Esophagus muscularis mucosa (tissue), 4 donors: ENCODE results near the gene GNAS-AS1. TPM values are rescaled to one million over a fixed set of nuclear protein-coding genes. Genes with fewer than 3 reads are reported as not detected.

ENCODE experiments used
- DNase-seq: peaks from one replicate; pipeline ENCODE4 v3.0.0-alpha.2; 2017; ENCODE audit errors: extremely low spot score
- H3K27ac ChIP-seq, 4 donors: fragments of 200-600 bp; sonication (generic); replicated peaks in 1 of 4; 1 replicate in 3 of 4; 2 replicates in 1 of 4; pipeline ENCODE4 v1.5.1; 2016 to 2019; ENCODE audit warnings: mild to moderate bottlenecking in 1 of 4
- H3K27me3 ChIP-seq, 4 donors: fragments of 200-600 bp; sonication (generic); one replicate each; pipeline versions ENCODE4 v1.5.1 to v1.6.0; 2016 to 2019
- H3K36me3 ChIP-seq, 4 donors: fragments of 200-600 bp; sonication (generic); one replicate each; pipeline ENCODE4 v1.5.1; 2016 to 2019
- H3K4me1 ChIP-seq, 4 donors: fragments of 200-600 bp; sonication (generic); one replicate each; pipeline ENCODE4 v1.5.1; 2016 to 2019
- H3K4me3 ChIP-seq, 4 donors: fragments of 200-600 bp; sonication (generic); 1 replicate in 2 of 4; 2 replicates in 2 of 4; pipeline ENCODE4 v1.5.1; 2016 to 2019; ENCODE audit warnings: mild to moderate bottlenecking in 4 of 4, moderate library complexity in 1 of 4
- H3K9me3 ChIP-seq, 4 donors: fragments of 200-600 bp; sonication (generic); 1 replicate in 3 of 4; 2 replicates in 1 of 4; pipeline ENCODE4 v1.5.1; 2016 to 2019
- CTCF ChIP-seq, 3 experiments: fragments of 200-600 bp in 2 of 3; fragments of 450-650 bp in 1 of 3; sonication (generic) in 2 of 3; IDR thresholded peaks; one replicate each; pipeline ENCODE4 v1.5.1; 2017 to 2019; ENCODE audit warnings: antibody characterized with exemption in 3 of 3, mild to moderate bottlenecking in 2 of 3, moderate library complexity in 1 of 3
- EP300 ChIP-seq: sonication (generic); formaldehyde crosslinking; IDR thresholded peaks from one replicate; pipeline ENCODE4 v1.6.1; 2017; ENCODE audit warnings: antibody characterized with exemption
- POLR2A ChIP-seq: fragments of 450-650 bp; IDR thresholded peaks from one replicate; pipeline ENCODE4 v1.6.1; 2017; ENCODE audit warnings: antibody characterized with exemption, moderate library complexity, mild to moderate bottlenecking, low read depth
- POLR2AphosphoS5 ChIP-seq, 2 donors: sonication (generic); formaldehyde crosslinking; IDR thresholded peaks; one replicate each; pipeline ENCODE4 v1.6.1; 2017; ENCODE audit warnings: antibody characterized with exemption in 2 of 2
- WGBS: methylation state at CpG from one replicate; pipeline ENCODE4 v1.1.5; 2018; 5-methylcytosine and 5-hydroxymethylcytosine counted together
- intact Hi-C: fragments of 100-400 bp; cut with DNase I; formaldehyde crosslinking; loops from one replicate; pipeline ENCODE4 v1.15.1; 2023
- total RNA-seq, 4 donors: library from RNA; depleted of rRNA; stranded (reverse); fragments of >200 nt; gene quantifications; one replicate each; pipeline versions ENCODE4 v1.1.0 to v1.2.1, GENCODE V29; 2016

Gene GNAS-AS1
- total RNA-seq, 4 donors from 2014 or later, result 0.13 to 0.42 (median 0.23) TPM; not detected in 1

- H3K27ac ChIP-seq, result no peak overlapping the region
- no peak overlapping the region for H3K4me3 ChIP-seq
- TF ChIP-seq EP300, result no peak
- H3K27me3 ChIP-seq, result no peaks in the 10 kb centered on the region
- DNase-seq, result no peak
- WGBS, result 96% methylated on average over 1 of the region's 1 CpG
- intact Hi-C loops, result no loop called here
- no peaks in the 10 kb centered on the region for H3K36me3 ChIP-seq
- H3K9me3 ChIP-seq, result no peaks in the 10 kb centered on the region
- no peaks in the 10 kb centered on the region for H3K4me1 ChIP-seq
These were observed 29.7 kb upstream of the GNAS-AS1 start for GRCh38 chr20:58880441-58880840.

GRCh38 chr20:58878399-58878798 is 27.7 kb upstream of the GNAS-AS1 start:
- intact Hi-C loops, result no loop called here
- Histone ChIP-seq H3K4me3 (no peak overlapping the region), H3K36me3 (no peaks in the 10 kb centered on the region), H3K27me3 (no peaks in the 10 kb centered on the region), H3K27ac (no peak overlapping the region), H3K9me3 (no peaks in the 10 kb centered on the region), H3K4me1 (no peaks in the 10 kb centered on the region)
- whole genome bisulfite sequencing, result 98% methylated on average over 4 of the region's 4 CpGs
- TF ChIP-seq CTCF (IDR thresholded peaks at IDR 0.05) (no peak), EP300 (no peak), POLR2A (no peak), POLR2AphosphoS5 (IDR thresholded peaks at IDR 0.05) (no peak)
- no peak for DNase-seq

- intact Hi-C loops, result no loop called here
- no peak overlapping the region for H3K4me3 ChIP-seq
- 81% methylated on average over 4 of the region's 4 CpGs for WGBS
- H3K27ac ChIP-seq, result no peak overlapping the region
- no peak for DNase-seq
- no peaks in the 10 kb centered on the region for H3K4me1 ChIP-seq
- no peak for TF ChIP-seq POLR2AphosphoS5 (IDR thresholded peaks at IDR 0.05)
- TF ChIP-seq EP300, result no peak
- TF ChIP-seq POLR2A, result no peak
- TF ChIP-seq CTCF (IDR thresholded peaks at IDR 0.05), result no peak
- H3K27me3 ChIP-seq, result no peaks in the 10 kb centered on the region
- no peaks in the 10 kb centered on the region for H3K36me3 ChIP-seq
- H3K9me3 ChIP-seq, result no peaks in the 10 kb centered on the region
These were observed 27.3 kb upstream of the GNAS-AS1 start for GRCh38 chr20:58877976-58878360.

GRCh38 chr20:58877050-58877975 is 26.6 kb upstream of the GNAS-AS1 start:
- Histone ChIP-seq H3K36me3 (no peaks in the 10 kb centered on the region), H3K4me1 (no peaks in the 10 kb centered on the region), H3K27ac (no peak overlapping the region), H3K9me3 (no peaks in the 10 kb centered on the region), H3K4me3 (no peak overlapping the region), H3K27me3 (no peaks in the 10 kb centered on the region)
- no peak for TF ChIP-seq EP300
- intact Hi-C loops, result no loop called here
- WGBS, result 78% methylated on average over 11 of the region's 11 CpGs
- DNase-seq, result no peak

GRCh38 chr20:58876437-58876836 is 25.7 kb upstream of the GNAS-AS1 start:
- Histone ChIP-seq H3K36me3 (no peaks in the 10 kb centered on the region), H3K4me1 (no peaks in the 10 kb centered on the region), H3K27ac (no peak overlapping the region), H3K4me3 (no peak overlapping the region), H3K27me3 (no peaks in the 10 kb centered on the region), H3K9me3 (no peaks in the 10 kb centered on the region)
- DNase-seq, result no peak
- 78% methylated on average over 7 of the region's 7 CpGs for WGBS
- TF ChIP-seq EP300 (no peak), POLR2A (no peak), POLR2AphosphoS5 (IDR thresholded peaks at IDR 0.05) (no peak), CTCF (IDR thresholded peaks at IDR 0.05) (no peak)
- intact Hi-C loops, result no loop called here
